Inflammatory macrophage (primary cell): ENCODE measurements around the gene USP12.

ENCODE experiments used
- DNase-seq, 2 donors: peaks; one replicate each; pipeline ENCODE4 v3.0.0-alpha.2; 2020 to 2022

The USP12 gene

GRCh38 chr13:27183561-27184147 lies 12.0 kb upstream of the USP12 start:
- no peak for DNase-seq

- DNase-seq: peak in 1 of 2 donors; percentile 77
These were observed 11.4 kb upstream of the USP12 start for GRCh38 chr13:27182844-27183497.

GRCh38 chr13:27182054-27182453 lies 10.4 kb upstream of the USP12 start:
- DNase-seq: no peak

- peak in 1 of 2 donors; percentile 23 for DNase-seq
These were observed 6.2 kb upstream of the USP12 start for GRCh38 chr13:27177852-27178251.

- DNase-seq: peak in 1 of 2 donors; percentile 37
These were observed 5.1 kb upstream of the USP12 start for GRCh38 chr13:27176470-27177410.

GRCh38 chr13:27174766-27175455 lies 3.3 kb upstream of the USP12 start:
- DNase-seq: peak; percentile 32 to 61

- DNase-seq: peak; percentile 78 to 80
These were observed 858 bp upstream of the USP12 start for GRCh38 chr13:27172495-27172842.

- peak; percentile 88 to 93 for DNase-seq
These were observed 350 bp upstream of the USP12 start for GRCh38 chr13:27171827-27172494.

- peak in 1 of 2 donors; percentile 89 for DNase-seq
These were observed 931 bp downstream of the USP12 start for GRCh38 chr13:27170516-27171243.

- DNase-seq: peak in 1 of 2 donors; percentile 86
These were observed 1.4 kb downstream of the USP12 start for GRCh38 chr13:27170221-27170515.

- no peak for DNase-seq
These were observed 2.5 kb downstream of the USP12 start for GRCh38 chr13:27168906-27169657.

- peak; percentile 39 to 55 for DNase-seq
These were observed 3.5 kb downstream of the USP12 start for GRCh38 chr13:27168086-27168485.

GRCh38 chr13:27166313-27166712 lies 5.3 kb downstream of the USP12 start:
- no peak for DNase-seq

GRCh38 chr13:27161980-27162379 lies 9.6 kb downstream of the USP12 start:
- no peak for DNase-seq

- no peak for DNase-seq
These were observed 10.2 kb downstream of the USP12 start for GRCh38 chr13:27161423-27161822.

- DNase-seq: no peak
These were observed 10.8 kb downstream of the USP12 start for GRCh38 chr13:27160657-27161295.

- DNase-seq: no peak
These were observed 11.6 kb downstream of the USP12 start for GRCh38 chr13:27159806-27160563.

- DNase-seq: no peak
These were observed 13.3 kb downstream of the USP12 start for GRCh38 chr13:27158335-27158734.

- DNase-seq: no peak
These were observed 19.6 kb downstream of the USP12 start for GRCh38 chr13:27151798-27152599.
